ENCODE data around the gene PLGRKT. TPM values are rescaled to one million over a fixed set of nuclear protein-coding genes. Genes with fewer than 3 reads are reported as not detected.
"Not testable (repeated sequence)": the region's sequence is repeated elsewhere in the genome, so short reads cannot be mapped to it uniquely, and the experiment has no call there.

PLGRKT gene
- total RNA-seq, 1 experiment from 2014 or later = 12.9 TPM

GRCh38 chr9:5460157-5460556, 22.4 kb upstream of the PLGRKT start:
- H3K9me3 ChIP-seq = no peaks in the 10 kb centered on the region
- no peaks in the 10 kb centered on the region for H3K27me3 ChIP-seq
- no peak overlapping the region for H3K4me3 ChIP-seq
- DNase-seq = no peak
- no peaks in the 10 kb centered on the region for H3K36me3 ChIP-seq

GRCh38 chr9:5459289-5459829, 21.6 kb upstream of the PLGRKT start:
- H3K4me3 ChIP-seq = no peak overlapping the region
- H3K9me3 ChIP-seq = no peaks in the 10 kb centered on the region
- no peak for DNase-seq
- H3K27me3 ChIP-seq = no peaks in the 10 kb centered on the region
- no peaks in the 10 kb centered on the region for H3K36me3 ChIP-seq

- Histone ChIP-seq H3K4me3 (no peak overlapping the region), H3K27me3 (no peaks in the 10 kb centered on the region), H3K9me3 (no peaks in the 10 kb centered on the region), H3K36me3 (no peaks in the 10 kb centered on the region)
- DNase-seq = no peak
Measured at GRCh38 chr9:5455181-5455580, 17.5 kb upstream of the PLGRKT start.

- no peak overlapping the region for H3K4me3 ChIP-seq
- no peak for DNase-seq
- H3K36me3 ChIP-seq = no peaks in the 10 kb centered on the region
- no peaks in the 10 kb centered on the region for H3K9me3 ChIP-seq
- H3K27me3 ChIP-seq = no peaks in the 10 kb centered on the region
Measured at GRCh38 chr9:5453673-5454072, 15.9 kb upstream of the PLGRKT start.

GRCh38 chr9:5453004-5453403, 15.3 kb upstream of the PLGRKT start:
- DNase-seq = no peak
- H3K27me3 ChIP-seq = no peaks in the 10 kb centered on the region
- H3K9me3 ChIP-seq = no peaks in the 10 kb centered on the region
- H3K4me3 ChIP-seq = no peak overlapping the region
- no peaks in the 10 kb centered on the region for H3K36me3 ChIP-seq

GRCh38 chr9:5452286-5452609, 14.5 kb upstream of the PLGRKT start:
- Histone ChIP-seq H3K9me3 (no peaks in the 10 kb centered on the region), H3K27me3 (no peaks in the 10 kb centered on the region), H3K36me3 (no peaks in the 10 kb centered on the region), H3K4me3 (no peak overlapping the region)
- no peak for DNase-seq

GRCh38 chr9:5450359-5451091, 12.8 kb upstream of the PLGRKT start, which contains the start of gene CD274:
Gene CD274 (plus strand): TSS chr9:5450542. CDS start chr9:5456114, 5,572 bp downstream.
- Histone ChIP-seq H3K27me3 (no peaks in the 10 kb centered on the region), H3K9me3 (no peaks in the 10 kb centered on the region), H3K4me3 (peak within 1 kb of the TSS; percentile 51), H3K36me3 (no peaks in the 10 kb centered on the region)
- DNase-seq = peak; percentile 81

GRCh38 chr9:5449521-5450358, 12.0 kb upstream of the PLGRKT start:
- Histone ChIP-seq H3K9me3 (no peaks in the 10 kb centered on the region), H3K36me3 (no peaks in the 10 kb centered on the region), H3K4me3 (peak overlapping the region; percentile 51), H3K27me3 (no peaks in the 10 kb centered on the region)
- DNase-seq = no peak

- Histone ChIP-seq H3K4me3 (no peak overlapping the region), H3K27me3 (no peaks in the 10 kb centered on the region), H3K9me3 (no peaks in the 10 kb centered on the region), H3K36me3 (no peaks in the 10 kb centered on the region)
- DNase-seq = no peak
Measured at GRCh38 chr9:5448461-5449435, 11.0 kb upstream of the PLGRKT start.

- Histone ChIP-seq H3K4me3 (no peak overlapping the region), H3K36me3 (no peaks in the 10 kb centered on the region), H3K27me3 (no peaks in the 10 kb centered on the region), H3K9me3 (no peaks in the 10 kb centered on the region)
- DNase-seq = no peak
Measured at GRCh38 chr9:5448016-5448415, 10.3 kb upstream of the PLGRKT start.

GRCh38 chr9:5447337-5447736, 9.6 kb upstream of the PLGRKT start:
- no peaks in the 10 kb centered on the region for H3K36me3 ChIP-seq
- H3K27me3 ChIP-seq = no peaks in the 10 kb centered on the region
- no peaks in the 10 kb centered on the region for H3K9me3 ChIP-seq
- H3K4me3 ChIP-seq = no peak overlapping the region
- DNase-seq = no peak

GRCh38 chr9:5446451-5447236, 8.9 kb upstream of the PLGRKT start:
- Histone ChIP-seq H3K9me3 (no peaks in the 10 kb centered on the region), H3K4me3 (no peak overlapping the region), H3K36me3 (no peaks in the 10 kb centered on the region), H3K27me3 (no peaks in the 10 kb centered on the region)
- DNase-seq = no peak

GRCh38 chr9:5445886-5446285, 8.2 kb upstream of the PLGRKT start:
- no peaks in the 10 kb centered on the region for H3K36me3 ChIP-seq
- DNase-seq = no peak
- no peaks in the 10 kb centered on the region for H3K9me3 ChIP-seq
- H3K4me3 ChIP-seq = no peak overlapping the region
- H3K27me3 ChIP-seq = no peaks in the 10 kb centered on the region

GRCh38 chr9:5445096-5445495, 7.4 kb upstream of the PLGRKT start:
- H3K9me3 ChIP-seq, DNase-seq, H3K36me3 ChIP-seq: not testable (repeated sequence)

GRCh38 chr9:5443850-5444249, 6.1 kb upstream of the PLGRKT start:
- no peak overlapping the region for H3K4me3 ChIP-seq
- no peaks in the 10 kb centered on the region for H3K9me3 ChIP-seq
- no peaks in the 10 kb centered on the region for H3K27me3 ChIP-seq
- H3K36me3 ChIP-seq = no peaks in the 10 kb centered on the region
- DNase-seq = no peak

More at GRCh38 chr9:5445096-5445495, 7.4 kb upstream of the PLGRKT start:
- not testable (repeated sequence) for H3K27me3 ChIP-seq, H3K4me3 ChIP-seq

All from MG63 (cell line).